NCI-H345 treated with DMSO at 0.1 percent for 48 hours (cell line): ENCODE measurements around the gene ATAD2B.
"Not testable (repeated sequence)": the region's sequence is repeated elsewhere in the genome, so short reads cannot be mapped to it uniquely, and the experiment has no call there.

ENCODE experiments used
- DNase-seq: peaks from one replicate; lab custom pipeline; 2025; ENCODE audit not compliant: unreplicated experiment; lab: John Stamatoyannopoulos, UW

ATAD2B gene

GRCh38 chr2:23926750-23927571 lies at the start of gene ATAD2B:
Gene ATAD2B, minus strand, starts transcription at chr2:23927123. Its CDS starts 353 bp downstream, at chr2:23926770.
- peak; percentile 96 for DNase-seq

- DNase-seq: no peak
Observed at GRCh38 chr2:23967846-23968245, 40.9 kb upstream of the ATAD2B start.

- no peak for DNase-seq
Observed at GRCh38 chr2:23954325-23955014, 27.5 kb upstream of the ATAD2B start.

GRCh38 chr2:23953625-23954024 lies 26.7 kb upstream of the ATAD2B start:
- no peak for DNase-seq

GRCh38 chr2:23952558-23952957 lies 25.6 kb upstream of the ATAD2B start:
- DNase-seq: not testable (repeated sequence)

GRCh38 chr2:23947350-23947749 lies 20.4 kb upstream of the ATAD2B start:
- no peak for DNase-seq

GRCh38 chr2:23944976-23945375 lies 18.1 kb upstream of the ATAD2B start:
- DNase-seq: no peak

GRCh38 chr2:23944527-23944926 lies 17.6 kb upstream of the ATAD2B start:
- no peak for DNase-seq

- no peak for DNase-seq
Observed at GRCh38 chr2:23943666-23944065, 16.7 kb upstream of the ATAD2B start.

GRCh38 chr2:23941644-23942043 lies 14.7 kb upstream of the ATAD2B start:
- no peak for DNase-seq

GRCh38 chr2:23940718-23941620 lies 14.0 kb upstream of the ATAD2B start:
- DNase-seq: peak; percentile 67

GRCh38 chr2:23939987-23940717 lies 13.2 kb upstream of the ATAD2B start, which contains the start of gene UBXN2A:
Gene UBXN2A, plus strand, starts transcription at chr2:23940463. Its CDS starts 17,852 bp downstream, at chr2:23958315.
- DNase-seq: peak; percentile 90

GRCh38 chr2:23934259-23934658 lies 7.3 kb upstream of the ATAD2B start:
- no peak for DNase-seq

- no peak for DNase-seq
Observed at GRCh38 chr2:23926290-23926749, 603 bp downstream of the ATAD2B start.

GRCh38 chr2:23925702-23926289 lies 1.1 kb downstream of the ATAD2B start:
- peak; percentile 31 for DNase-seq

GRCh38 chr2:23924589-23925359 lies 2.1 kb downstream of the ATAD2B start:
- DNase-seq: no peak

GRCh38 chr2:23918837-23919489 lies 8.0 kb downstream of the ATAD2B start:
- no peak for DNase-seq

GRCh38 chr2:23916727-23917405 lies 10.1 kb downstream of the ATAD2B start:
- DNase-seq: peak; percentile 59
